NOMO-1 (cell line): ENCODE results near the gene EPG5.
A peak's percentile ranks its signal among the peaks of the same experiment; 100 is the strongest.

Experiments
- DNase-seq, 2 experiments: peaks; one replicate each; lab custom pipeline; 2025; ENCODE audit not compliant: unreplicated experiment in 2 of 2; lab: John Stamatoyannopoulos, UW

EPG5 gene

GRCh38 chr18:45930963-45931362 lies 36.2 kb downstream of the EPG5 start:
- no peak for DNase-seq

DNA sequence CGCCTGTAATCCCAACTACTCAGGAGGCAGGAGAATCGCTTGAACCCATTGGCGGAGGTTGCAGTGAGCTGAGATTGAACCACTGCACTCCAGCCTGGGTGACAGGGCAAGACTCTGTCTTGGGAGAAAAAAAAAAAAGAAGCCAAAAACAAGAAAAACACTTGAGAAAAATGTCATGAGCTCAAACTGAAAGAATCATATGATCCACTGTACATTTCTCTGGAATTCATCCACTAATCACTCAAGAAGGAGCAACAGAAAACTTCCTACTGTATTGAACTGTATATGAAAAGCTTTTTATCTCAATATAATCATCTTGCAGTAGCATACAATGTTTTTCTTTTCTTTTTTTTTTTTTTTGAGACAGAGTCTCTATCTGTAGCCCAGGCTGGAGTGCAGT lies 40.4 kb downstream of the EPG5 start:
- DNase-seq: no peak

- no peak for DNase-seq
These were observed 41.0 kb downstream of the EPG5 start for GRCh38 chr18:45926085-45926484.

GRCh38 chr18:45923138-45923537 lies 44.0 kb downstream of the EPG5 start:
- no peak for DNase-seq

- no peak for DNase-seq
These were observed 46.8 kb downstream of the EPG5 start for GRCh38 chr18:45920367-45920766.

DNA sequence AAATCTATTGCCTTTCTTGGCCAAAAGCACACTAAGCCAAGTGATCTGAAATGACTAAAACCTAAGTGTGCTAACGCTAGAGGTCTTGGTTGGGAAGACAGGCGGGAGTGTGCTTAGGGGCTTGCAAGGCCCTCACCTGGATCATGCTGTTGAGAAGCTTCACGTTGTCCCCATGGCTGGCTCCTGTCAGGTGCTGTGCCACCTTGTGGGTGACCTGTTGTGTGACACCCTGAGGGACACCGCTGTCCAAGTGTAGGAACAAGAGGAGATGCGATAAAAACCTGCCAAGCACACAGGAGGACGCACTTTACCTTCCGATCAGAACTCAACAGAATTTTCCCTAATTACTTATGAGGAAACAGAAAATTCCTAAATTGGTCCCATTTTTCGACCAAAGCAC lies 50.8 kb downstream of the EPG5 start:
- no peak for DNase-seq

DNA sequence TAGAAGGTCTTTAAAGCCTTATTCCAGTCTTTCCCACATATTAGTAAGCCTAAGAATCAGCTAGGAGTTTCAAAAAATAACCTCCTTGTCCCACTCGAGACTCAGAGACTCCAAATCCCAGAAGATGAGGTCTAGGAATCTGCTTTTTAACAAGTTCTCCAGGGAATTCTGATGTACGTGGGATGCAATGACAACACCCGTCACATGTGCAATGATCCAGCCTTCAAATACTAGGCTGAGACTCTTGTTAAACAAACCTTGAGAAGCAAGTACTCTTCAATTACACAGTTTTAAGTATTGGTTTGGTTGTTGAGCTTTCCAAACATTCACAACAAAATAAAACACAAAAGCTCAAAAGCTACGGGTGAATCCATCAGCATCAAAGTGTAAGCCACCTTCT lies 53.9 kb downstream of the EPG5 start:
- no peak for DNase-seq

- DNase-seq: peak in 1 of 2 experiments; percentile 43
These were observed 56.6 kb downstream of the EPG5 start for GRCh38 chr18:45910405-45911023.

DNA sequence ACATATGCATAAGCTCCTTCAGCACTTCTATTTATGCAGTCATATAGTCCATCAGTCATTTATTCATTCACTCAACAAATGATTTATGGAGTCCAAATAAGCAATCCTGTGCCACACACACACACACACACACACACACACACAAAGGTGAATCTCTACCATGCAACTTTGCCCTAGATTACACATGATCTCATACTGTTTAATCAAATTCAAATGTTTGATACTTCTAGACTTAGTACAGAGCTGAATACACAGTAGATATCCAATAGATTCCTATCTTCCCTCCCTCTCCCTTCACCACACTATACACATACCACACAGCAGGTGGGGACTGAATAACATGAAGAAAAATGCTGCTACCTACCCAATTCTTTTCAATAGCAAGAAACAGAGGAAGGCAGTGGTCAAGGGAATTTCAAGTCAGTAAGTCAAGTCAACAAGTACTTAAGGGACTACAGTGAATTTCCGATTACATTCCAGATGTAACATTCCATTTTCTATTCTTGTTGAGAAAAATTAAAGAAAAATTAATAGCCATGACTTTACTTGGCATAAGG lies 65.4 kb downstream of the EPG5 start:
- DNase-seq: no peak

- DNase-seq: no peak
These were observed 66.5 kb downstream of the EPG5 start for GRCh38 chr18:45900623-45901022.

DNA sequence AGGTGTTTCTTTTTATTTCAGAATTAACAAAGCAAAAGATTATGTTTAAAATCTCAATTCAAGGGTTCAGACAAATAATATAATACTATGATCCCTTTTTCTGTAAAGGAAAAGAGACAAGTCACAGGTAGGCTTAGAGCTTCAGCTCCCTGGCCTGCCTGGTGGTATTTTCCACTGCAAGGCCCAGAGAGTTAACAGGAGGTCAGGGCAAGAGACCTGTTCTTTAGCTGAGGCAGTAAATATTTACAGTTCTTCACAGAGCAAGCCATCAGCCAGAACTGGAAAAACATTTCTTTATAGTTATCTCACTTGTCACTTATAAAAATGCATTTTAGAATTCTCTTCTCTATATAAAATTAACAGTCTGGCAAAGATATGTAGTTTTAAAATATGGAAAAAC lies 70.1 kb downstream of the EPG5 start:
- no peak for DNase-seq

DNA sequence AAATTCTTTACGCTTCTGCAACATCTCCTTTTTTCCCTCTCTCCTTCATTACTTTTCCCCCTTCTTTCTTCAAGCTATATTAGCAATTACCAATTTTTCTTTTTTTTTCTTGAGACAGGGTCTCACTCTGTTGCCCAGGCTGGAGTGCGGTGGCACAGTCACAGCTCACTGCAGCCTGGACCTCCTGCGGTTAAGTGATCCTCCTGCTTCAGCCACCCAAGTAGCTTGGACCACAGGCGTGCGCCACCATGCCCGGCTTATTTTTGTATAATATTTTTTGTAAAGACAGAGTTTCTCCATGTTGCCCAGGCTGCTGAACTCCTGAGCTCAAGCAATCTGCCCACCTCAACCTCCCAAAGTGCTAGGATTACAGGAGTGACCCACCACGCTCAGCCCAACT lies 70.7 kb downstream of the EPG5 start:
- no peak for DNase-seq

DNA sequence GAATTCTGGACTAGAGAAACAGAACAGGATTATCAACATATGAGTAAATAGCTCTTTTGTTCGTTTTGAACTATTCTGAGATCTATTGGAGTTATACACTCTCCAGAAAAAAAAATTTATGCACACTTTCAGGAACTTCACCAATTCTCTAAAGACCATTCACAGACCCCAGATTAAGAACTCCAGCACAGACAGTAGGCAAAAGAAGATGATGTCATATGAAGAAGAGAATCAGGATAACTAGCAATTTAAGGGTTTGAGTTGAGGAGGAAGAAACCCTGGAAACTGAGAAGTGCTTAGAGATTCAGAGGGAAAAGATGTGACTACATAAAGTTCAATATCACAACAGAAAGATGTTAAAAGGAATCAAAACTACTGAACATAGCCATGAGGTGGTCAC lies 71.8 kb downstream of the EPG5 start:
- no peak for DNase-seq

DNA sequence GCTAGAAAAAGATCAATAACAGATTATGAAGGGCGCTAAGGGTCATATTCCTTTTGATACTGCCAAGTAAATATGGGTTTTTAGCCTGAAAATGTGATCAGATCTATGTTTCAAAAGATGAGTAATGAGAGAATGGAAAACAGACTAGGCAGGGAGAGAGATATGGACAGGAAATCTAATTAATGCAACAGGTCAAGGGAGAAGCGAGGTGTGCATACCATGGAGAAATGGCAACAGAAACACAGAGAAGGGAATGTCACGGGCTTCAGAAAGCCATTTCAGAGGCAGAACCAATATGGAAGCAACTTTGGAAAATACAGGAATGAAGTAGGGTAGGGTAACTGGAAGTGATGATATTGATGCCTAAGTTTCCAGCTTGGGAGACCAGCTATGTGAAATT lies 72.3 kb downstream of the EPG5 start:
- DNase-seq: no peak

DNA sequence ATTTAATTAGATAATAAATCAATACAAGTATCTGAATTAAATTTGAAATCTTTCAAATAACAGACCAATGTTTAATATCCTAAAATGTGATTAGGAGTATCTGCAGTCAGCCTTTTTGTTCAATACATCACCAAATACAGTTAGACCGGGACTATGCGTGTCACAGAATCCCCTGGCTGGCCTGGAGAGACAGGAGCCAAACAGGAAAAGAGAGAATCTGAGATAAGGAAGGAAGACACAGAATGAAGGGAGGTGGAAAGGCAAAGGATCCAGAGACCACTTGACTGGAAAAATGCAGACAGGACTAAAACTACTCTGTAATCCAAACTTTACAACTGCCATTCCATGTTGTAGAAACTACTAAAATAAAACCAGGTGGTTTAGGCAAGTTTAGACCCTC lies 75.3 kb downstream of the EPG5 start:
- DNase-seq: no peak

- peak; percentile 62 to 77 for DNase-seq
These were observed 76.5 kb downstream of the EPG5 start for GRCh38 chr18:45890606-45891005.

DNA sequence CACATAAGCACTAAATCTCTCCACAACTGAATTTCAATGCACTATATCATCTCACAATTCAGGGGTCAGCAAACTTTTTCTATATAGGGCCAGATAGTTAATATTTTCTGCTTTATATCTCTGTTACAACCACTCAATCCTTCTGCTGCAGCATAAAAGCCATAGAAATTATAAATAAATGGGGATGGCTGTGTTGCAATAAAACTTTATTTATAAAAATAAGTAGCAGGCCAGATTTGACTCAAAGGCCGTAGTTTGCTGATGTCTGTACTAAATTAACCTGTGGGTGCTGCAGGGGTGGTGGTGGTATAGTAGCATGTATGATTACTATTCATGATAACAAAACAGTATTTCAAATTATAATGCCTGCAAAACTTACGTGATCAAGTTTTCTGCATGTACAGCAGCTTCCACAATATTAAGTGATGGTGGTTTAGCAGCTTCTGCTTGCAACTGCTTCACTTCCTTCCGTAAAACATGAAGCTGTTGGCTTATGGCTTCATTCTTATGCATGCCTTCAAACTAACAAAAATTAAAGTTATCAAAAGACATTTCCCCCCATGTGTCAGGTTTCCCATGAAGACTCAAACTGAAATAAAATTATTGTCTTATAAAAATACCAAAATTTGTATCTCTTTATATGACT lies 77.6 kb downstream of the EPG5 start:
- DNase-seq: peak; percentile 2 to 53

GRCh38 chr18:45887585-45887984 lies 79.5 kb downstream of the EPG5 start:
- no peak for DNase-seq

DNA sequence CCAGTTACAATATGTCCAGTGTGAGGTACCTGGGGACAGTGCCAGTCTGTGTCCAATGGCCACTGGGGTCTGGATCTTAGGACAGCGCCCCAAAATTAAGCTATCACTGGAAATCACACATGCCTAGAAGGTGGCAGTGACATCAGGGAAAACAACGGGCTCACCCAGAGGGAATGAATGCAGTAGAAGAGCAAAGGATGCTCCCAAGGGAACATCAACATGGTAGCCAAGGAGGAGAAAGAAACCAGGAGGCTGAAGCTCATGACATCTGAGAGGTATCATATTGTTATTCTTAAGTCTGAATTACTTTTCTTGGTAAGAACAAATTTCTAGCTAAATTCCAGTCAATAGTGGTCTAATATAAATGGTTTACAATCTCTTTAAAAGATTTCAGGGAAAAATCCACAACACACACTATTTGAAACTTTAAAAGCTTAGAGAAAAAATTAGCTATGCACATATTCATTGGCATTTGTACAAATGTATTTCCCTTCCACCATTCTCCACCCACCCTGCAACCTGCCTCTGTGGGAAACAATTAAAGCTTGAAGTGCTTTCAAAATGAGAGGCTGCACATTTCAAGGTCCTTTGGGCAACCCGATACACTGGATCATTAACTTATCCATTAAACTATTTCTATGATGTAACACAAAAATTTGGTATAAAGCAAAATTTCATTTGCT lies 86.1 kb downstream of the EPG5 start:
- DNase-seq: no peak

GRCh38 chr18:45879681-45880655 lies 87.2 kb downstream of the EPG5 start:
- peak; percentile 36 to 37 for DNase-seq

DNA sequence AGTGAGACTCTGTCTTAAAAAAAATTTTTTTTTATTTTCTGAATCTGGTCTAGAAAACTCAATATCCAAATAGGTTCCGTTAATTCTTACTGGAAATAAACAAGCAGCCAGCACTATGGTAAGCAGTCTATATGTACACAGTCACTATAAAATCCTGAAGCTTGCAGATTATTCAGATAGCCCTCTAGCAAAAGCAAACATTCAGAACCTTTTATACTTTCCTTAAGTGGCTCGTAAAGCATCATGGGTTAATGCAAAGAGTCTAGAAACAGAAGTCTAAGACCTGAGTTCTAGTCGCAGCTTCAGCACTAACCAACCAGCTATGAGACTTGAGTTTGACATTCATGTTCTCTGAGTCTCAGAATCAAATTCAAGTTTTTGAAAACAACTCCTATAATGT lies 89.7 kb downstream of the EPG5 start:
- DNase-seq: no peak
